ENCODE data around the gene CD48.

GRCh38 chr1:160750608-160751007 lies 39.0 kb upstream of the CD48 start:
- TF ChIP-seq EZH2 (IDR thresholded peaks at IDR 0.05; ENCODE audit: insufficient read depth, poor library complexity, severe bottlenecking) (no peak), EZH2phosphoT487 (IDR thresholded peaks at IDR 0.05; ENCODE audit: insufficient read depth, low read depth) (no peak)
